Mesenchymal stem cell (in vitro differentiated cells and primary cell): ENCODE measurements around the gene TFR2.

Source experiments
- DNase-seq: peaks from one replicate; pipeline ENCODE4 v3.0.0-alpha.2; 2013
- H2AFZ ChIP-seq: one replicate; pipeline ENCODE4 v1.6.1; 2013; ENCODE audit warnings: low read depth, mild to moderate bottlenecking, control low read depth, inconsistent platforms, low read length, moderate library complexity
- H2AK5ac ChIP-seq: 2 replicates; pipeline ENCODE4 v1.6.1; 2013; ENCODE audit warnings: low read length, moderate library complexity, mild to moderate bottlenecking, inconsistent platforms; ENCODE audit not compliant: severe bottlenecking
- H2BK120ac ChIP-seq: one replicate; pipeline ENCODE4 v1.6.1; 2013; ENCODE audit warnings: low read depth, mild to moderate bottlenecking, inconsistent platforms, low read length, moderate library complexity
- H2BK12ac ChIP-seq, 2 experiments: one replicate each; pipeline ENCODE4 v1.6.1; 2013; ENCODE audit warnings: inconsistent platforms in 2 of 2, low read length in 2 of 2, mild to moderate bottlenecking in 2 of 2, moderate library complexity in 2 of 2, control low read depth in 1 of 2
- H2BK15ac ChIP-seq: one replicate; pipeline ENCODE4 v1.6.1; 2013; ENCODE audit warnings: mild to moderate bottlenecking, low read depth, inconsistent platforms; ENCODE audit not compliant: poor library complexity, severe bottlenecking
- H2BK5ac ChIP-seq: 2 replicates; pipeline ENCODE4 v1.6.1; 2013; ENCODE audit warnings: low read depth, mild to moderate bottlenecking, low read length, control low read depth, inconsistent platforms; ENCODE audit not compliant: poor library complexity, severe bottlenecking
- H3K14ac ChIP-seq, 2 experiments: one replicate each; pipeline ENCODE4 v1.6.1; 2013; ENCODE audit warnings: inconsistent platforms in 2 of 2, low read length in 2 of 2, control low read depth in 1 of 2, mild to moderate bottlenecking in 1 of 2, moderate library complexity in 1 of 2
- H3K18ac ChIP-seq, 2 experiments: one replicate each; pipeline ENCODE4 v1.6.1; 2013; ENCODE audit warnings: inconsistent platforms in 2 of 2, low read length in 2 of 2, control low read depth in 1 of 2, low read depth in 1 of 2, mild to moderate bottlenecking in 1 of 2
- H3K23ac ChIP-seq, 2 experiments: one replicate each; pipeline ENCODE4 v1.6.1; 2013; ENCODE audit warnings: inconsistent platforms in 2 of 2, low read length in 2 of 2, mild to moderate bottlenecking in 2 of 2, moderate library complexity in 2 of 2, control low read depth in 1 of 2
- H3K27ac ChIP-seq: 2 replicates; pipeline ENCODE4 v1.5.1; 2013; ENCODE audit warnings: mild to moderate bottlenecking, moderate library complexity, low read length, control low read depth, inconsistent platforms; ENCODE audit not compliant: poor library complexity, severe bottlenecking
- H3K27me3 ChIP-seq, 2 experiments: 2 replicates each; pipeline versions ENCODE4 v1.6.1 to v1.7.0; 2013; ENCODE audit warnings: low read length in 2 of 2, mild to moderate bottlenecking in 2 of 2, moderate library complexity in 2 of 2, control low read depth in 1 of 2, inconsistent platforms in 1 of 2; ENCODE audit not compliant: control insufficient read depth in 1 of 2, insufficient read depth in 1 of 2
- H3K36me3 ChIP-seq, 2 experiments: 2 replicates each; pipeline versions ENCODE4 v1.6.1 to v1.7.0; 2013; ENCODE audit warnings: low read length in 2 of 2, control low read depth in 1 of 2, inconsistent platforms in 1 of 2, low read depth in 1 of 2, mild to moderate bottlenecking in 1 of 2; ENCODE audit not compliant: insufficient read depth in 2 of 2, control insufficient read depth in 1 of 2
- H3K4ac ChIP-seq, 2 experiments: one replicate each; pipeline ENCODE4 v1.6.1; 2013; ENCODE audit warnings: inconsistent platforms in 2 of 2, low read length in 2 of 2, mild to moderate bottlenecking in 2 of 2, moderate library complexity in 2 of 2, control low read depth in 1 of 2, low read depth in 1 of 2
- H3K4me1 ChIP-seq: 2 replicates; pipeline ENCODE4 v1.6.1; 2013; ENCODE audit warnings: low read depth, low read length, control low read depth; ENCODE audit not compliant: control insufficient read depth, insufficient read depth
- H3K4me2 ChIP-seq: 2 replicates; pipeline ENCODE4 v1.6.1; 2013; ENCODE audit warnings: low read length, mild to moderate bottlenecking, inconsistent platforms; ENCODE audit not compliant: poor library complexity, severe bottlenecking
- H3K4me3 ChIP-seq, 2 experiments: 2 replicates each; pipeline versions ENCODE4 v1.5.1 to v1.7.0; 2013; ENCODE audit warnings: low read length in 2 of 2, mild to moderate bottlenecking in 2 of 2, control low read depth in 1 of 2, low read depth in 1 of 2; ENCODE audit not compliant: insufficient read depth in 1 of 2
- H3K79me1 ChIP-seq: replicated peaks from 2 replicates; pipeline ENCODE4 v1.6.1; 2013; ENCODE audit warnings: mild to moderate bottlenecking, control low read depth, low read length, inconsistent platforms; ENCODE audit not compliant: poor library complexity, severe bottlenecking
- H3K9ac ChIP-seq: 2 replicates; pipeline ENCODE4 v1.7.0; 2013; ENCODE audit warnings: mild to moderate bottlenecking, low read length, moderate library complexity
- H3K9me3 ChIP-seq: 2 replicates; pipeline ENCODE4 v1.7.0; 2013; ENCODE audit warnings: mild to moderate bottlenecking, low read length; ENCODE audit not compliant: control insufficient read depth
- H4K8ac ChIP-seq: one replicate; pipeline ENCODE4 v1.6.1; 2013; ENCODE audit warnings: inconsistent platforms, mild to moderate bottlenecking, low read length, moderate library complexity
- H4K91ac ChIP-seq: one replicate; pipeline ENCODE4 v1.6.1; 2013; ENCODE audit warnings: mild to moderate bottlenecking, low read length, inconsistent platforms
- WGBS: methylation state at CpG from one replicate; pipeline ENCODE4 v1.1.7; 2013; ENCODE audit warnings: mixed read lengths; 5-methylcytosine and 5-hydroxymethylcytosine counted together

TFR2 gene

GRCh38 chr7:100676501-100677306 lies 35.4 kb upstream of the TFR2 start:
- Histone ChIP-seq H4K8ac (no peak overlapping the region), H2AK5ac (no peak overlapping the region), H3K14ac (no peak overlapping the region), H3K23ac (peak overlapping the region in 1 of 2 experiments; percentile 5), H2AFZ (no peak overlapping the region), H3K4me2 (peak overlapping the region; percentile 84), H2BK15ac (no peak overlapping the region), H2BK12ac (no peak overlapping the region), H2BK5ac (no peak overlapping the region), H3K4ac (no peak overlapping the region), H3K9ac (peak overlapping the region; percentile 63), H4K91ac (no peak overlapping the region), H3K27ac (no peak overlapping the region), H3K18ac (no peak overlapping the region), H2BK120ac (no peak overlapping the region), H3K79me1 (peaks cover 23% of the 10 kb centered on the region), H3K27me3 (no peaks in the 10 kb centered on the region), H3K4me3 (peak overlapping the region in 1 of 2 experiments; percentile 70), H3K4me1 (peaks cover 16% of the 10 kb centered on the region), H3K9me3 (no peaks in the 10 kb centered on the region), H3K36me3 (peaks cover 47 to 53% of the 10 kb centered on the region in 2 experiments)
- DNase-seq = no peak
- 94% methylated on average over 23 of the region's 23 CpGs for WGBS

GRCh38 chr7:100675581-100676350 lies 34.4 kb upstream of the TFR2 start:
- DNase-seq = peak; percentile 79
- Histone ChIP-seq H3K4me1 (peaks cover 11% of the 10 kb centered on the region), H4K8ac (no peak overlapping the region), H3K18ac (peak overlapping the region in 1 of 2 experiments; percentile 68), H3K4me3 (peak overlapping the region; percentile 82 to 89), H2BK15ac (no peak overlapping the region), H3K27me3 (no peaks in the 10 kb centered on the region), H2AFZ (no peak overlapping the region), H4K91ac (peak overlapping the region; percentile 36), H3K9ac (peak overlapping the region; percentile 96), H2BK12ac (peak overlapping the region in 1 of 2 experiments; percentile 35), H2BK5ac (no peak overlapping the region), H3K79me1 (peaks cover 20% of the 10 kb centered on the region), H3K4ac (peak overlapping the region; percentile 32 to 41), H2AK5ac (no peak overlapping the region), H3K36me3 (peaks cover 38 to 46% of the 10 kb centered on the region in 2 experiments), H3K23ac (no peak overlapping the region), H3K27ac (peak overlapping the region; percentile 6), H2BK120ac (no peak overlapping the region), H3K4me2 (peak overlapping the region; percentile 84), H3K9me3 (no peaks in the 10 kb centered on the region), H3K14ac (no peak overlapping the region)
- 14% methylated on average over 24 of the region's 59 CpGs for WGBS

GRCh38 chr7:100675105-100675451 lies 33.7 kb upstream of the TFR2 start:
- H2BK12ac ChIP-seq = no peak overlapping the region
- H3K18ac ChIP-seq = peak overlapping the region in 1 of 2 experiments; percentile 85
- no peak overlapping the region for H3K14ac ChIP-seq
- peaks cover 34 to 39% of the 10 kb centered on the region in 2 experiments for H3K36me3 ChIP-seq
- H4K8ac ChIP-seq = no peak overlapping the region
- H3K9me3 ChIP-seq = no peaks in the 10 kb centered on the region
- no peak overlapping the region for H3K27ac ChIP-seq
- under 1% methylated on average over 41 of the region's 46 CpGs for WGBS
- no peak overlapping the region for H4K91ac ChIP-seq
- no peak for DNase-seq
- H3K79me1 ChIP-seq = peaks cover 20% of the 10 kb centered on the region
- H3K23ac ChIP-seq = peak overlapping the region in 1 of 2 experiments; percentile 68
- peak overlapping the region; percentile 84 for H3K4me2 ChIP-seq
- no peak overlapping the region for H2BK5ac ChIP-seq
- H3K4me1 ChIP-seq = peaks cover 10% of the 10 kb centered on the region
- H2AK5ac ChIP-seq = no peak overlapping the region
- H2BK120ac ChIP-seq = no peak overlapping the region
- H3K4me3 ChIP-seq = peak overlapping the region; percentile 82 to 89
- H2BK15ac ChIP-seq = no peak overlapping the region
- H3K27me3 ChIP-seq = no peaks in the 10 kb centered on the region
- peak overlapping the region; percentile 96 for H3K9ac ChIP-seq
- peak overlapping the region in 1 of 2 experiments; percentile 89 for H3K4ac ChIP-seq
- H2AFZ ChIP-seq = no peak overlapping the region
